ENCODE data around the gene NKD2. TPM values are rescaled to one million over a fixed set of nuclear protein-coding genes. Genes with fewer than 3 reads are reported as not detected.

NKD2 gene
- total and polyA plus RNA-seq, 10 donors: 1.4 to 52.3 (median 14.9) TPM

- Histone ChIP-seq H3K9me3 (no peaks in the 10 kb centered on the region), H3K27ac (no peak overlapping the region), H3K36me3 (peaks cover 0 to 68% (median 46%) of the 10 kb centered on the region in 6 donors), H3K27me3 (replicated peaks in 1 of 7) (no peaks in the 10 kb centered on the region), H3K4me1 (peaks cover 0 to 3% (median 0%) of the 10 kb centered on the region in 6 donors), H3K4me3 (no peak overlapping the region)
- intact Hi-C loops (cut with DNase I; ENCODE audit: low total_unique reads): no loop called here
- 87 to 95% (median 91%) methylated on average over 29 to 33 of the region's 33 CpGs for WGBS, 5 donors
- DNase-seq: no peak
- TF ChIP-seq POLR2AphosphoS5 (IDR thresholded peaks at IDR 0.05): peak in 2 of 3 donors; percentile 6 to 16
- TF ChIP-seq, protein P1, sequence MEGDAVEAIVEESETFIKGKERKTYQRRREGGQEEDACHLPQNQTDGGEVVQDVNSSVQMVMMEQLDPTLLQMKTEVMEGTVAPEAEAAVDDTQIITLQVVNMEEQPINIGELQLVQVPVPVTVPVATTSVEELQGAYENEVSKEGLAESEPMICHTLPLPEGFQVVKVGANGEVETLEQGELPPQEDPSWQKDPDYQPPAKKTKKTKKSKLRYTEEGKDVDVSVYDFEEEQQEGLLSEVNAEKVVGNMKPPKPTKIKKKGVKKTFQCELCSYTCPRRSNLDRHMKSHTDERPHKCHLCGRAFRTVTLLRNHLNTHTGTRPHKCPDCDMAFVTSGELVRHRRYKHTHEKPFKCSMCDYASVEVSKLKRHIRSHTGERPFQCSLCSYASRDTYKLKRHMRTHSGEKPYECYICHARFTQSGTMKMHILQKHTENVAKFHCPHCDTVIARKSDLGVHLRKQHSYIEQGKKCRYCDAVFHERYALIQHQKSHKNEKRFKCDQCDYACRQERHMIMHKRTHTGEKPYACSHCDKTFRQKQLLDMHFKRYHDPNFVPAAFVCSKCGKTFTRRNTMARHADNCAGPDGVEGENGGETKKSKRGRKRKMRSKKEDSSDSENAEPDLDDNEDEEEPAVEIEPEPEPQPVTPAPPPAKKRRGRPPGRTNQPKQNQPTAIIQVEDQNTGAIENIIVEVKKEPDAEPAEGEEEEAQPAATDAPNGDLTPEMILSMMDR (IDR thresholded peaks at IDR 0.05 in 8 of 11, conservative IDR thresholded peaks at IDR 0.05 in 3 of 11): no peak
Measured at GRCh38 chr5:1068895-1069719, 60.5 kb downstream of the NKD2 start.

- peaks cover 0 to 68% (median 48%) of the 10 kb centered on the region in 6 donors for H3K36me3 ChIP-seq
- intact Hi-C loops (cut with DNase I; ENCODE audit: low total_unique reads): no loop called here
- no peaks in the 10 kb centered on the region for H3K27me3 ChIP-seq (replicated peaks in 1 of 7)
- DNase-seq: no peak
- H3K4me3 ChIP-seq: no peak overlapping the region
- H3K4me1 ChIP-seq: peaks cover 0 to 3% (median 0%) of the 10 kb centered on the region in 6 donors
- no peaks in the 10 kb centered on the region for H3K9me3 ChIP-seq
- TF ChIP-seq POLR2AphosphoS5 (IDR thresholded peaks at IDR 0.05) (no peak), POLR2A (IDR thresholded peaks at IDR 0.05) (no peak)
- TF ChIP-seq, protein P1 (IDR thresholded peaks at IDR 0.05 in 8 of 11, conservative IDR thresholded peaks at IDR 0.05 in 3 of 11): no peak
- no peak overlapping the region for H3K27ac ChIP-seq
- WGBS, 5 donors: 83 to 96% (median 95%) methylated on average over 11 to 14 of the region's 15 CpGs
Measured at GRCh38 chr5:1069720-1070088, 61.1 kb downstream of the NKD2 start.

DNA sequence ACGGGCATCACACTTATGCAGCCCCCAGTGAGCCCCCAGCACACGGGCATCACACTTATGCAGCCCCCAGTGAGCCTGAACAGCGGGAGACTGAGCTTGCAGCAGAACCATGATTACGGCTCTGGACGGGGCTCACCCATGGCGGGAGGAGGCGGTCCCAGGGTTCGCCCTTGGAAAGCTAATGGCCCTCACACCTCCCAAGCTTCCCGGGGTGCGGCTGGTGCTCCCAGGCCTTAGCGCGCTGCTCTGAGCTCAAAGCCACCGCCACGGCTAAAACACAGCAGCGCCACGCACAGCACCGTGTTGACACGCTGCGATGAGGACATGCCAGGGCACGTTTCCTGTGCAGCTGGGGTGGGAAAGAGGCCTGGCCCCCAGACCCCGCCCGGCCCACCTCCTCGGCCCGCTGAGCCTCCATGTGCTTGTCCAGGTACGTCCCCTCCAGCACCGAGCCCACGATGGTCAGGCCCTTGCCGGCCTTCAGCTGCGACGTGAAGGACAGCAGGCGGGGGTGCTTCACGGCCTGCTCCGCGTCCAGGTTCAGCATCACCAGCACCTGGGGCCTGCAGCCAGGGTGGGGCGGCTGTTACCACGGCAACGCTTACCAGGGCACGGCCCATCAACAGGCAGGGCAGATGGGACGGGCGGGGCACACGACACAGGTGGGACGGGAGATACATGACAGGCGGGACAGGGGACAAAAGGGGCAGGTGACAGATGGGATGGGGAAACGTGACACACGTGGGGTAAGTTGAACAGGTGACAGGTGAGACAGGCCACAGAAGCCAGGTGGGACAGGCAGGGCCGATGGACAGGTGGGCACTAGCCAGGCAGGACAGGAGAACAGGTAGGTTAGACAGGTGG lies 64.9 kb downstream of the NKD2 start:
- WGBS, 5 donors: 86 to 94% (median 90%) methylated on average over 23 to 46 of the region's 46 CpGs
- TF ChIP-seq, protein P1 (IDR thresholded peaks at IDR 0.05 in 8 of 11, conservative IDR thresholded peaks at IDR 0.05 in 3 of 11): no peak
- TF ChIP-seq POLR2A (IDR thresholded peaks at IDR 0.05) (no peak), POLR2AphosphoS5 (IDR thresholded peaks at IDR 0.05) (peak in 2 of 3 donors; percentile 27 to 31)
- intact Hi-C loops (cut with DNase I; ENCODE audit: low total_unique reads): no loop called here
- Histone ChIP-seq H3K4me1 (no peaks in the 10 kb centered on the region), H3K36me3 (peaks cover 0 to 68% (median 62%) of the 10 kb centered on the region in 6 donors), H3K4me3 (no peak overlapping the region), H3K27me3 (replicated peaks in 1 of 7) (no peaks in the 10 kb centered on the region), H3K9me3 (no peaks in the 10 kb centered on the region), H3K27ac (no peak overlapping the region)
- no peak for DNase-seq

GRCh38 chr5:1074226-1074625 lies 65.6 kb downstream of the NKD2 start:
- WGBS, 5 donors: 88 to 94% (median 93%) methylated on average over 14 to 18 of the region's 18 CpGs
- intact Hi-C loops (cut with DNase I; ENCODE audit: low total_unique reads): no loop called here
- no peaks in the 10 kb centered on the region for H3K4me1 ChIP-seq
- H3K27me3 ChIP-seq (replicated peaks in 1 of 7): no peaks in the 10 kb centered on the region
- no peak for DNase-seq
- H3K27ac ChIP-seq: no peak overlapping the region
- TF ChIP-seq, protein P1 (IDR thresholded peaks at IDR 0.05 in 8 of 11, conservative IDR thresholded peaks at IDR 0.05 in 3 of 11): no peak
- no peak for TF ChIP-seq POLR2A (IDR thresholded peaks at IDR 0.05)
- no peak for TF ChIP-seq POLR2AphosphoS5 (IDR thresholded peaks at IDR 0.05)
- no peak overlapping the region for H3K4me3 ChIP-seq
- peaks cover 0 to 68% (median 63%) of the 10 kb centered on the region in 6 donors for H3K36me3 ChIP-seq
- H3K9me3 ChIP-seq: no peaks in the 10 kb centered on the region
